ENCODE results near the gene CDK5RAP3.

- no peak for TF ChIP-seq TCF12 (IDR thresholded peaks at IDR 0.05; ENCODE audit: low read depth)
- no peak for TF ChIP-seq TEAD4 (IDR thresholded peaks at IDR 0.05)
- TF ChIP-seq CEBPB (IDR thresholded peaks at IDR 0.05), result no peak
- no peak for TF ChIP-seq MAX (IDR thresholded peaks at IDR 0.05)
- no peak for TF ChIP-seq RAD21 (IDR thresholded peaks at IDR 0.05; ENCODE audit: low read depth)
- no peak for TF ChIP-seq CREB1 (IDR thresholded peaks at IDR 0.05; ENCODE audit: low read depth)
- no peak for TF ChIP-seq TAF1 (IDR thresholded peaks at IDR 0.05; ENCODE audit: low read depth)
- TF ChIP-seq EGR1 (IDR thresholded peaks at IDR 0.05), result no peak
- no peak for TF ChIP-seq USF1 (IDR thresholded peaks at IDR 0.05)
- no peak for TF ChIP-seq REST (IDR thresholded peaks at IDR 0.05; ENCODE audit: low read depth)
- no peak for TF ChIP-seq ZBTB7A (IDR thresholded peaks at IDR 0.05; ENCODE audit: low read depth)
- TF ChIP-seq FOXM1 (IDR thresholded peaks at IDR 0.05; ENCODE audit: borderline replicate concordance, low read depth), result no peak
- no peak for TF ChIP-seq YY1 (IDR thresholded peaks at IDR 0.05; ENCODE audit: low read depth)
- TF ChIP-seq EP300 (IDR thresholded peaks at IDR 0.05; ENCODE audit: borderline replicate concordance), result no peak
Measured at GRCh38 chr17:47987240-47987835, 16.4 kb downstream of the CDK5RAP3 start.
